ENCODE results near the gene TMEM271.

- TF ChIP-seq CTCF (IDR thresholded peaks at IDR 0.05; ENCODE audit: insufficient read depth, low read length), result no peak
- no peak for TF ChIP-seq REST (IDR thresholded peaks at IDR 0.05; ENCODE audit: insufficient replicate concordance, low read depth)
- TF ChIP-seq POLR2AphosphoS5 (IDR thresholded peaks at IDR 0.05; ENCODE audit: low read depth), result no peak
- no peak for TF ChIP-seq GABPA (IDR thresholded peaks at IDR 0.05; ENCODE audit: low read depth)
Observed at GRCh38 chr4:602559-602942, 26.5 kb upstream of the TMEM271 start.

Data from HL-60 (cell line).